Measurements from ENCODE around the gene MINDY1.
A peak's percentile ranks its signal among the peaks of the same experiment; 100 is the strongest.

The MINDY1 gene

GRCh38 chr1:151012684-151013471 lies 6.2 kb upstream of the MINDY1 start:
- DNase-seq (ENCODE audit: low spot score) = no peak
- no peak for FAIRE-seq

DNA sequence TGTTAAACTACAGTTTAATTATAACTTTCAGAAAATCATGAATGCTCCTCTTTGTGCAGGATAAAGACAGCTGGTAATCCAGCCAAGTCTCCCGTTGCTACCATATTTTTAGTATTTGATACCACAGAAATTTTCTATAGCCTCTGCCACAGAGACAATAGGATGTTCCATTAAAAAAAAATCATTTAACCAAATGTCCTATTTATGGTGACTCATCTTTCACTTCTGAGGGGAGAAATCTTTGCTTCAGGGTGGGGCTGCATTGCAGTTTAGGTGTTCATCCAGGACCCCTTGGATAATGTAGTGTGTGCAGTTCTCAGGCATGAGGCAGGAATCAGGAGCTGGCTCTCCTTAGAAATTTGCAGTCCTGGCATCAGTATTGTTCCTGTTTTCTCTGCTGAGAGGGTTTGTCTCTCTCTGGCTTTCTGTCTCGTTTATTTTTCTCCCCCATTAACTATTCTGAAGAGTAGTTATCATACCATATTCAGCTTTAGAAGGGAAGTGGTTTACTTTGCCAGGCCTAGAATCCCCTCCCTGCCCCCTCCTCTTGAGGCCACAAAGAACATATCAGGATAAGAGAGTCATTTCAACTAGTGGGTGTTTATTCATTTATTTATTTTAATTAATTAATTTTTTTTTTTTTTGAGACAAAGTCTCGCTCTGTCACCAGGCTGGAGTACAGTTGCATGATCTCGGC lies 4.6 kb upstream of the MINDY1 start:
- FAIRE-seq (no peak), DNase-seq (ENCODE audit: low spot score) (no peak)

DNA sequence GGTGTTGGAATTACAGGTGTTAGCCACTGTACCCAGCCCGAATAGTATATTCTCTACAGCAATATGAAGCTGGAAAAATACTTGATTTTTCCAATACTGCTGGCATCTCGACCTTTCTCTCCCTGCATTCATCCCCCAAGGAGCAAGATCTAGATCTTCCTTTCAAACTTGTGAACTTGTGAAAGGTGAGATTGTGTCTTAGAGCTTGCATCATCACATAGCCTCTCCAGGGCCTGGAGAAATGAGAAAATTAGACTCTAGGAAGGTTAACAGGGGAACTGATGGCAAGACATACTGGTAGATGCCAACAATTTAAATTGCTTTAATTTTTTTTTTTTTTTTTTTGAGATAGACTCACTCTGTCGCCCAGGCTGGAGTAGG lies 3.6 kb upstream of the MINDY1 start:
- DNase-seq (ENCODE audit: low spot score) (no peak), FAIRE-seq (no peak)

- FAIRE-seq = no peak
- no peak for DNase-seq (ENCODE audit: low spot score)
Measured at GRCh38 chr1:151009674-151010345, 3.1 kb upstream of the MINDY1 start.

DNA sequence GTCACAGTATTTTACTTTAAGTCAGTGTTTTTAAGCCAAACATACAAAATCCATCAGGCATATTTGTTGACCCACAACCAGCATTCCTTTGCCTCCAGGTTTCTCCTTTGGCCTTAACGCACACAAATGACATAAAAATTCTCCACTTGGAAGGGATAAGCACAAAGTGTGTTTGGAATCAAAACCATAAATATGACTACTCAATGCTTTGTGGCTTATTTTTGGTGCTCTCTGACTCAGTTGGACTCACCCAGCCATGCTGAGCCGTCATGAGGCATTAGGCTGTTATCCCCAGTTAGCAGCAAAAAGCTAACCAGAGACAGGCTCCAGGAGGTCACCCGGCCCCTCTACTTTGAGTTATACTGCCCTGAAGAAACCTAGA lies 2.5 kb upstream of the MINDY1 start:
- no peak for FAIRE-seq

DNA sequence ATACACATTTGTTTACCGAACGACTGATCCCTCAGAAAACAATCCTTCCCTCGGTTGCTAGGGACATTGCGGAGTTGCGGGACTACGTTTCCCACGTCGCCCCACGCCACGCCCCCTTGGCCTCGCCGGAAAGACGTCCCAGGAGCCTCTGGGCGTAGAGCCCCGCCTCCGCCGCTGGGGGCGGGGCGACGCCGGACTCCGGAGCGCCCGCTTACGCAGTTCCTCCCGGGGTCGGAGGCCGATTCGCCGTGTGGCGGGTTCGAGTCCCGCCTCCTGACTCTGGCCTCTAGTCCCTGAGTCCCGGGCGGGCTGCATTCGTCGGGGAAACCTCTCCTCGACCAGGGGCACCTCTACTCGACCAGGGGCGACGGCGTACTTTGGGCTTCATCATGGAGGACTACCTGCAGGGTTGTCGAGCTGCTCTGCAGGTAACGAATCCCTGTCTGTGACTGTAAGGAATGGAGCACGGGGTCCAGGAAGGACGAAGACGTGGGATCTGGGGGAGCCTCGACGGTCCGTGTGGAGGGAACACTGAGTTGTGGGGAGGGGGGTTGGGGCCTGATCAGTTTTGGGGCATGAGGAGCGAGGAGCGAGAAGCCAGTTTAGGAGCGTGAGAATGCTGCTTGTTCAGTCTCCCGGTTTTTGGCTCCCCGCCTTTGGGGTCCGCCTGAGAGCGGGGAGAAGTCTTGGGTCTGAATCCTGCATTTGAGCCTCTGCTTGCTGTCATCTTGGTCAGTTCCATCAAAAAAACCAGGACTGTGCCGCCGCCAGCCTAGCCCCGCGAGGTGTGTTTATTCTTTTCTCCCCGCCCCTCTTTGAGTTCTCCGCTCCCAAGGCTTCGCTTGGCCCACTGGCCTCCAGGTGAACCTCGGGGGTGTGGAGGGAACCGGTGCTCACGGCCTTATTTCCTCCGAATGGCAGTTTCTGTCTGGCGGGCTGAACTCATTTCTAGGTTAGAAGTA lies 1.8 kb upstream of the MINDY1 start, which contains the start of gene PRUNE1:
Gene PRUNE1 (plus strand): TSS at position 206 of the 962 bp plus-strand sequence. CDS start 184 bp downstream, at position 390.
- no peak for FAIRE-seq
- DNase-seq (ENCODE audit: low spot score) = peak; percentile 99

More for the DNA sequence above, 2.5 kb upstream of the MINDY1 start:
- no peak for DNase-seq (ENCODE audit: low spot score)

DNA sequence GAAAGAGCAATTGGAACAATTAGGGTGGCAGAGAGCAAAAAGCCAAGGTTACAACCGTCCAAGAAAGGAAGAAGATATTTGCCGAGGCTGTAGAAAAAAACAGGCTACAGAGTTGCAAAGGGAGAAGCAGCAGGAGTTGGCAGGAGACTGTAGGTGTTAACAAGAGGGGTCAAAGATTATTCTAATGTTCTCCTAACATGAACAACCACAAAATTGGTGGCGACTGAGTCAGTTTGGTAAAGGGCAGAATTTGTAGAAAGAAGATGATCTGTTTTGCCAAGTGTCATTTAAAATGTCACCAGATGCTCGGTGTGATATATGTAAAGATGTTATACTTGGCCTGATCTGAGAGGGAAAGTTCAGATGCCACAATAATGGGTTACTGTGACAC lies 1.1 kb upstream of the MINDY1 start:
- FAIRE-seq = no peak
- no peak for DNase-seq (ENCODE audit: low spot score)

DNA sequence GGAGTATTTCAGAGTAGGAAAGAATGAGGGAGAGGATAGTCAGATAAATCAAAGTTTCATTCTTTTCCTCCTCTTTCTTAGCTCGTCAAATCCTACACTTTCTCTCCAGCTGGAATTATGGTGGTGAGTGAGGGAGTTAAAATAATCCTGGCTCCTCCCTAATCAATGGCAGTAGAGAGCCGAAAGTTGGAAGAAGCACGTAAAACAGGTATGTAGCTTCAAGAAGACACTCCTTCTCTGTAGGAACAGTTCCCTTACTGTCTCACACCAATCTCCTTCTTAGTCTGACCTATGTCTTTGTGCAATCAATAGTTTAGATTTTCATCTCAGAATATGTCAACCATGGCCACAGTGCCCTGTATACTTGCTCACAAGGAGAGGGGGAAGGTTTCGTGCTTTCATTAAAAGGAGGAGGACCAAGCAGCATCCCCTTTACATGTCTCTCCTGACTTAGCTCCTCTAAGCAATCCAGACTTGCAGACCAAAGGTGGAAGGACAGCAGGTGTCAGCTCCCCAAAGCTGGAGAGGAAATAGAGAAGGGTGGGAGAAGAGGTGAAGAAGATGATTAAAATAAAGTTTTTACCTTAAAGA lies 878 bp downstream of the MINDY1 start:
- FAIRE-seq (no peak), DNase-seq (ENCODE audit: low spot score) (no peak)

GRCh38 chr1:151003180-151003579 lies 3.5 kb downstream of the MINDY1 start:
- FAIRE-seq (no peak), DNase-seq (ENCODE audit: low spot score) (no peak)

- DNase-seq (ENCODE audit: low spot score) = no peak
- no peak for FAIRE-seq
Measured at GRCh38 chr1:151002611-151003010, 4.1 kb downstream of the MINDY1 start.

DNA sequence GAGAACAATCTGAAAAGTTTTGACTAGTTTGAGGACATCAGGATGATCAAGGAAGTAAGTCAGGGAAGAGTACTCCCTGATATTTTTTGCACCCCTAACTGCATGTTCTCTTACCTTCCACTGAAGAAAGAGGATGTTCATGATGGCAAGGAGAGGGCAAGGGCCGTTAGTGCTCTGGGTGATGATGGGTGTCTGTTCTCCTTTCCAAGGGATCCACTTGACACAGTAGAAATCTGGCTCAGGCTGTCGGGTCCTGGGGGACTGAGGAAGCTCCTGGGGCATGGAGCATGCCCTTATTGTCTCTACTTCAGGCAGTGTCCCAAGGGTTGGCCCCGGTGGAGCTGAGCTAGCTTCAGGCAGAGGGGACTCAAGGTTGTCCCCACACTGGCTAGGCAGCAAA lies 4.7 kb downstream of the MINDY1 start:
- DNase-seq (ENCODE audit: low spot score) (no peak), FAIRE-seq (no peak)

DNA sequence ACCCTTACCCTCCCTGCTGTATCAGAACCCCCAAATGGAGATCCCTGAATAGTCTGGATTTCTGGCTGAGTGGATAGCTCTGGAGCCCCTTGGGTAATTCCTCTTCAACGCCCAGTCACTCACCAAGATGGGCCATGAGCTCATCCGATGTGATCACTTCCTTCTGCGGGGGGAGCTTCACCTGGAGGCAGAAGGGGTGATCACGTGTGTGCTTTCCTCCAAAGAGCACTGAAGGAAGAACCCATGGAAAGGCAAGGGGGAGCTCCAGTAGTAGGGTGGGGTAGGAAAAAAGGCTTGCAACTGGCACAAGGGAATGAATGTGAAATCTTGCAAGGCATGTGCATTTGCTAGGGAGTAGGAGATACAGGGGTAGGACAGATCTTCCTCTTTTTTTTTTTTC lies 5.1 kb downstream of the MINDY1 start:
- no peak for FAIRE-seq

DNA sequence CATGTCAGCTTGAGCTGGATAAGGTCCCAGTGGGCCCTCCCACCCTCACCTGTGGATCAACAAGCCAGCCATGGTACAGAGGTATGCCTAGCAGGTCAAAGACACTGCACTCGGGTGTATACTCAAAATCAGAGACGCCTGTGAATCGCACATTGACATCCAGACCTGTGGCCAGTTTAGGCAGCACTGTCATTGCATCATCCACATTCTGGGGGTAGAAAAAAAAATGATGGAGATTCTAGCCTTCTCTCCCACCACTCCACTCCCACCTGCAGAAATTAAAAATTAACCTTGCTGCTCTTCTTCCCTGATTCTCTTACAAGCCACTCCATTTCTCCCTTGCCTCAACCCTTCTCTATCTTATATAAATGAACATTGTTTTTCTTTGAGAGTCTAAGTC lies 6.3 kb downstream of the MINDY1 start:
- FAIRE-seq = no peak
- no peak for DNase-seq (ENCODE audit: low spot score)

More for the DNA sequence above, 5.1 kb downstream of the MINDY1 start:
- peak; percentile 37 for DNase-seq (ENCODE audit: low spot score)

- FAIRE-seq (no peak), DNase-seq (ENCODE audit: low spot score) (no peak)
Measured at GRCh38 chr1:150999926-151000325, 6.8 kb downstream of the MINDY1 start.

DNA sequence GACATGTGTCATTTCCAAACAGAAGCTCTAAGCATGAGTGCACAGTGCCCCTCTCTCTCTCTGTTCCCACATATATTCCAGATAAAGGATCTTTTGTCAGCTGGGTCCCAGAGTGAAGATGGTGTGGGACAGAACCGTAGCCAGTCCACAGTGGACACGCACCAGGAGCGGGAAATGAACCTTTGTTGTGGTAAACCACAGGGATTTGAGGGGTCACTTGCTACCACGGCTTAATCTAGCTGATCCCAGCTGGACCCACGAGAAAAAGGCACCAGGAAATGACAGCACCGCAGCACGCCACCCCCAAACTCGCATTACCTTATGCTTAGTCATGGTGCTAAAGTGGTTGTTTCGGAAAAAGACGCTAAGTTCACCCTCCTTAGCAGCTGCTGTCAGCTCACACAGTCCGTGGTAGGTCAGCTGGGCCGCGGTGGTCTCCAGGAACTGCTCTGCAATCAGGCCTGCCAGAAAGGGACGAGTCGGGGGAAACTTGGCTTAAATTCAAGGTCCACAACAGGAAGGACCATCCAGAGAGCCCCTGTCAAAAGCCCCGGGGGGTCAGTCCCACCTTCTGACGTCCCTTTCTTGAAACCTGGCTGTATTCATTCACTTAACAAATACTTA lies 7.5 kb downstream of the MINDY1 start:
- DNase-seq (ENCODE audit: low spot score) = peak; percentile 64
- FAIRE-seq = no peak

DNA sequence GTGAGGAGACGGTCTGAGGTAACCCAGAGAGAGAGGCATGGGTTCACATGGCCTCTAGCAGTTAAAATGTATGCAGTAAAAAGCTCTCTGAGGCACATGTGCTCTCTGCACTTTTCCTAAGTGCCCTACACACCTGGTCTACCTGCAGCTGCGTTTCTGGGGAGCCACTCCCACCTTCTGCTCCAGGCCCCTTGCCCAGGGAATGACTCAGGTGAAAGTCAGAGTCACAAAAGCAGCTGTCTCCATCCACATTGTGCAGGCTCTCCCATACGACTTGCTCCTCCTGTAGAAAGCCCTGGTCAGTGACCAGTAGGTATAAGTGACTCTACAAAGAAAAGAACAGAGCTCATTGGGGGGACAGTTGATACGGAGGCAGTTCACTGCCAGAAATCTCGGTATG lies 8.8 kb downstream of the MINDY1 start:
- DNase-seq (ENCODE audit: low spot score) = no peak
- no peak for FAIRE-seq

DNA sequence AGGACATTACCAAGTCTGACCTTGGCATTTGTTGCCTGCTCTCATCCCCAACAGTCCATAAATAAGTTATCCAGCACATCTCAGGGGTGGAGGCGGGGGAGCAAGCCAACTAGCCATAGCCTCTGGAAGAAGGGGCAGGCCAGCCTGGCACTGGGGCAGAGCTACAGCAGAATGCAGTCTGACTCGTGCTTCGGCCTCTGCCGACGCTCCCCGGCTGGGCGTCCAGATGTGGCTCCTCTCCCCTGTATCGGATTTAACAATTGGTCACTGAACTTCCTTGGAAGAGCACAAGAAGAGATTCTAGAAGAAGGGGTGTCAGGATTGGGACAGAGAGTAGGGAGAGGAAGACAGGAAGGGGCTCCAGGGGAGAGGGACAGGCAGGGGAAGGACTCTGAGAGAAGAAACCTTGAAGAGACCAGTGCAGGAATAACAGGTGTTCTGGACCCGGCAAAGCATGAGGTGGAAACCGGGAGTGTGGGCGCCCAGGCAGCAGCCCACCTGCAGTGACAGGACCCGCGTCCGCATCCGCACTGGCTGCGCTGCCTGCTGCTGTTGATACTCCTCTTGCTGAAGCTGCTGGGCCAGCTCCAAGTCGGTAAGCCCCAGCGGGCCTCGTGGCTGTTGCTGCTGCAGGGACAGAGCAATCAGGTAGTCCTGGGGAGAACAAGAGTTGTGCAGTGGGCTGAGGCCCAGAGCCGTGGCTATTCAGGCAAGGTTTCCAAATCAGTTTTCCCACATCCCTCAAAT lies 9.4 kb downstream of the MINDY1 start:
- FAIRE-seq = no peak
- DNase-seq (ENCODE audit: low spot score) = no peak

DNA sequence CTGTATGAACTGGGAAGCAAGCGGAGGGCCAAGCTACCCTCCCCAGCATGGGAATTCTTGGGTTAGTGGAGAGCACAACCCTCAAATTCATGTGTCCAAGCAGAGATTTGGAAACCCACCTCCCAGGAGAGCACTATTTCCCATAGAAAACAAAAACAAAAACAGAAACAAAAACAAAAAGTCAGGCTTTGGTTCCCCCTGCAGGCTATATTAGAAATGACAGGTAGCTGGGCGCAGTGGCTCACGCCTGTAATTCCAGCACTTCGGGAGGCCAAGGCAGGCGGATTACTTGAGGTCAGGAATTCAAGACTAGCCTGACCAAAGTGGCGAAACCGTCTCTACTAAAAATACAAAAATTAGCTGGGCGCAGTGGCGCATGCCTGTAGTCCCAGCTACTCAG lies 10.8 kb downstream of the MINDY1 start:
- DNase-seq (ENCODE audit: low spot score) (no peak), FAIRE-seq (no peak)

GRCh38 chr1:150995460-150995859 lies 11.2 kb downstream of the MINDY1 start:
- no peak for DNase-seq (ENCODE audit: low spot score)
- no peak for FAIRE-seq

- DNase-seq (ENCODE audit: low spot score) = no peak
- FAIRE-seq = no peak
Measured at GRCh38 chr1:150994248-150994647, 12.5 kb downstream of the MINDY1 start.

Data from urothelium cell line (cell line).